Motor neuron (in vitro differentiated cells): ENCODE measurements around the gene SYK. TPM values are rescaled to one million over a fixed set of nuclear protein-coding genes. Genes with fewer than 3 reads are reported as not detected.
"Not testable (repeated sequence)": the region's sequence is repeated elsewhere in the genome, so short reads cannot be mapped to it uniquely, and the experiment has no call there.

Experiments
- ATAC-seq, 8 experiments: fragments of 200-7000 bp; cut with Tn5 transposase; replicated peaks in 6 of 8; 2 replicates each; pipeline ENCODE4 v1.8.0; 2021; ENCODE audit warnings: mild to moderate bottlenecking in 8 of 8, moderate library complexity in 8 of 8
- H3K27ac ChIP-seq, 2 donors: fragments of 250-450 bp; sonication (Bioruptor Pico); 2 replicates each; pipeline ENCODE4 v1.9.0; 2021; ENCODE audit warnings: antibody characterized with exemption in 2 of 2, mild to moderate bottlenecking in 2 of 2, moderate library complexity in 1 of 2
- H3K4me1 ChIP-seq, 2 donors: fragments of 250-450 bp; sonication (Bioruptor Pico); replicated peaks in 1 of 2; 2 replicates each; pipeline ENCODE4 v1.6.1; 2021; ENCODE audit warnings: antibody characterized with exemption in 2 of 2, mild to moderate bottlenecking in 2 of 2, moderate library complexity in 1 of 2
- H3K4me3 ChIP-seq, 5 donors: fragments of 250-450 bp; sonication (Bioruptor Pico); 2 replicates each; pipeline ENCODE4 v1.9.0; 2021; ENCODE audit warnings: antibody characterized with exemption in 5 of 5, mild to moderate bottlenecking in 5 of 5, moderate library complexity in 4 of 5
- WGBS, 10 experiments: fragments of 450-650 bp; shearing (Covaris generic); methylation state at CpG; one replicate each; pipeline ENCODE4 v1.0.0; 2022; 5-methylcytosine and 5-hydroxymethylcytosine counted together
- in situ Hi-C, 9 experiments: fragments of 400-800 bp; cut with MboI; loops; one replicate each; pipeline ENCODE4 v1.15.0; 2021; ENCODE audit warnings: low sequenced_read_pairs in 9 of 9, low pct_unique_long_range_greater_than_20kb in 2 of 9; ENCODE audit not compliant: unreplicated experiment in 9 of 9
- total RNA-seq, 8 experiments: library from RNA; unstranded; fragments of 300-600 nt; gene quantifications; 2 replicates each; pipeline versions ENCODE4 v1.2.3 to v1.2.4, GENCODE V29; 2022

The SYK gene
- total RNA-seq, 8 experiments from 2014 or later: 0.05 to 0.43 (median 0.16) TPM; not detected in 2

GRCh38 chr9:90881648-90882047 lies 80.0 kb downstream of the SYK start:
- peak in 2 of 8 experiments; percentile 34 to 43 for ATAC-seq
- H3K4me1 ChIP-seq: no peaks in the 10 kb centered on the region
- no peak overlapping the region for H3K4me3 ChIP-seq
- 13 to 100% (median 80%) methylated on average over 1 to 9 of the region's 9 CpGs; no CpG with 5 or more reads in 1 of the 10 experiments for WGBS, 10 experiments
- no peak overlapping the region for H3K27ac ChIP-seq
- in situ Hi-C loops: loop anchor here in 1 of 9 experiments (25.0 kb wide), 1 partner anchor 1269 kb away; the partner anchor contains the start of gene GADD45G

- Histone ChIP-seq H3K27ac (no peak overlapping the region), H3K4me3 (no peak overlapping the region), H3K4me1 (no peaks in the 10 kb centered on the region)
- WGBS, 10 experiments: 0 to 100% (median 75%) methylated on average over 1 to 2 of the region's 4 CpGs; no CpG with 5 or more reads in 6 of the 10 experiments
- in situ Hi-C loops: loop anchor here in 1 of 9 experiments (25.0 kb wide), 1 partner anchor 1271 kb away; the partner anchor contains the start of gene GADD45G
- ATAC-seq: no peak
Measured at GRCh38 chr9:90882991-90883600, 81.5 kb downstream of the SYK start.

- Histone ChIP-seq H3K4me1 (no peaks in the 10 kb centered on the region), H3K27ac (no peak overlapping the region), H3K4me3 (no peak overlapping the region)
- ATAC-seq: no peak
- WGBS, 10 experiments: 100% methylated on average over 1 to 2 of the region's 2 CpGs; no CpG with 5 or more reads in 8 of the 10 experiments
- in situ Hi-C loops: loop anchor here in 1 of 9 experiments (25.0 kb wide), 1 partner anchor 1271 kb away; the partner anchor contains the start of gene GADD45G
Measured at GRCh38 chr9:90883661-90884060, 82.0 kb downstream of the SYK start.

GRCh38 chr9:90884178-90884577 lies 82.6 kb downstream of the SYK start:
- in situ Hi-C loops: loop anchor here in 1 of 9 experiments (25.0 kb wide), 1 partner anchor 1272 kb away; the partner anchor contains the start of gene GADD45G
- 80 to 96% (median 83%) methylated on average over 1 to 4 of the region's 8 CpGs; no CpG with 5 or more reads in 7 of the 10 experiments for WGBS, 10 experiments
- no peak overlapping the region for H3K4me3 ChIP-seq
- no peaks in the 10 kb centered on the region for H3K4me1 ChIP-seq
- ATAC-seq: no peak
- no peak overlapping the region for H3K27ac ChIP-seq

GRCh38 chr9:90886868-90887267 lies 85.2 kb downstream of the SYK start:
- peak in 3 of 8 experiments; percentile 53 to 89 (median 87) for ATAC-seq
- not testable (repeated sequence) for H3K27ac ChIP-seq, H3K4me3 ChIP-seq, H3K4me1 ChIP-seq
- in situ Hi-C loops: loop anchor here in 1 of 9 experiments (25.0 kb wide), 1 partner anchor 1275 kb away; the partner anchor contains the start of gene GADD45G

- peaks cover 5 to 6% of the 10 kb centered on the region in 2 donors for H3K4me1 ChIP-seq
- in situ Hi-C loops: loop anchor here in 1 of 9 experiments (25.0 kb wide), 1 partner anchor 1277 kb away; the partner anchor contains the start of gene GADD45G
- ATAC-seq: no peak
- WGBS, 10 experiments: 67 to 100% (median 86%) methylated on average over 1 to 8 of the region's 8 CpGs; no CpG with 5 or more reads in 3 of the 10 experiments
- no peak overlapping the region for H3K4me3 ChIP-seq
- H3K27ac ChIP-seq: no peak overlapping the region
Measured at GRCh38 chr9:90888941-90889340, 87.3 kb downstream of the SYK start.

GRCh38 chr9:90890146-90890810 lies 88.7 kb downstream of the SYK start:
- peak in 2 of 8 experiments; percentile 32 to 45 for ATAC-seq

GRCh38 chr9:90891308-90892040 lies 89.9 kb downstream of the SYK start:
- no peak overlapping the region for H3K4me3 ChIP-seq
- 0 to 100% (median 81%) methylated on average over 1 to 6 of the region's 8 CpGs; no CpG with 5 or more reads in 2 of the 10 experiments for WGBS, 10 experiments
- in situ Hi-C loops: loop anchor here in 1 of 9 experiments (25.0 kb wide), 1 partner anchor 1279 kb away; the partner anchor contains the start of gene GADD45G
- H3K27ac ChIP-seq: no peak overlapping the region
- peak in 3 of 8 experiments; percentile 11 to 73 (median 29) for ATAC-seq
- peaks cover 5 to 8% of the 10 kb centered on the region in 2 donors for H3K4me1 ChIP-seq

More at GRCh38 chr9:90890146-90890810, 88.7 kb downstream of the SYK start:
- 38 to 85% (median 74%) methylated on average over 2 to 7 of the region's 10 CpGs; no CpG with 5 or more reads in 1 of the 10 experiments for WGBS, 10 experiments
- in situ Hi-C loops: loop anchor here in 1 of 9 experiments (25.0 kb wide), 1 partner anchor 1278 kb away; the partner anchor contains the start of gene GADD45G
- Histone ChIP-seq H3K4me1 (peaks cover 5 to 6% of the 10 kb centered on the region in 2 donors), H3K4me3 (no peak overlapping the region), H3K27ac (no peak overlapping the region)

- 0 to 100% (median 60%) methylated on average over 1 to 3 of the region's 6 CpGs; no CpG with 5 or more reads in 3 of the 10 experiments for WGBS, 10 experiments
- H3K4me3 ChIP-seq: no peak overlapping the region
- peak in 4 of 8 experiments; percentile 52 to 91 (median 87) for ATAC-seq
- peak overlapping the region in 1 of 2 donors; percentile 32 for H3K27ac ChIP-seq
- H3K4me1 ChIP-seq: peaks cover 5 to 8% of the 10 kb centered on the region in 2 donors
- in situ Hi-C loops: loop anchor here in 1 of 9 experiments (25.0 kb wide), 1 partner anchor 1281 kb away; the partner anchor contains the start of gene GADD45G
Measured at GRCh38 chr9:90892918-90893317, 91.3 kb downstream of the SYK start.

GRCh38 chr9:90893706-90894105 lies 92.1 kb downstream of the SYK start:
- 40 to 100% (median 82%) methylated on average over 1 to 4 of the region's 4 CpGs; no CpG with 5 or more reads in 2 of the 10 experiments for WGBS, 10 experiments
- in situ Hi-C loops: loop anchor here in 1 of 9 experiments (25.0 kb wide), 1 partner anchor 1281 kb away; the partner anchor contains the start of gene GADD45G
- no peak for ATAC-seq
- no peak overlapping the region for H3K27ac ChIP-seq
- H3K4me1 ChIP-seq: peaks cover 5 to 8% of the 10 kb centered on the region in 2 donors
- no peak overlapping the region for H3K4me3 ChIP-seq

- in situ Hi-C loops: loop anchor here in 1 of 9 experiments (25.0 kb wide), 1 partner anchor 1283 kb away; the partner anchor contains the start of gene GADD45G
- Histone ChIP-seq H3K27ac (no peak overlapping the region), H3K4me3 (no peak overlapping the region), H3K4me1 (peaks cover 5 to 8% of the 10 kb centered on the region in 2 donors)
- 20 to 93% (median 89%) methylated on average over 2 to 14 of the region's 16 CpGs; no CpG with 5 or more reads in 2 of the 10 experiments for WGBS, 10 experiments
- peak in 3 of 8 experiments; percentile 57 to 74 (median 59) for ATAC-seq
Measured at GRCh38 chr9:90894986-90895687, 93.5 kb downstream of the SYK start.
